NCI-H187 (cell line): Measurements from ENCODE around the gene CD2BP2.
"Not testable (repeated sequence)": the region's sequence is repeated elsewhere in the genome, so short reads cannot be mapped to it uniquely, and the experiment has no call there.

Source experiments
- DNase-seq, 2 experiments: peaks; one replicate each; lab custom pipeline; 2025; lab: John Stamatoyannopoulos, UW

CD2BP2 gene

DNA sequence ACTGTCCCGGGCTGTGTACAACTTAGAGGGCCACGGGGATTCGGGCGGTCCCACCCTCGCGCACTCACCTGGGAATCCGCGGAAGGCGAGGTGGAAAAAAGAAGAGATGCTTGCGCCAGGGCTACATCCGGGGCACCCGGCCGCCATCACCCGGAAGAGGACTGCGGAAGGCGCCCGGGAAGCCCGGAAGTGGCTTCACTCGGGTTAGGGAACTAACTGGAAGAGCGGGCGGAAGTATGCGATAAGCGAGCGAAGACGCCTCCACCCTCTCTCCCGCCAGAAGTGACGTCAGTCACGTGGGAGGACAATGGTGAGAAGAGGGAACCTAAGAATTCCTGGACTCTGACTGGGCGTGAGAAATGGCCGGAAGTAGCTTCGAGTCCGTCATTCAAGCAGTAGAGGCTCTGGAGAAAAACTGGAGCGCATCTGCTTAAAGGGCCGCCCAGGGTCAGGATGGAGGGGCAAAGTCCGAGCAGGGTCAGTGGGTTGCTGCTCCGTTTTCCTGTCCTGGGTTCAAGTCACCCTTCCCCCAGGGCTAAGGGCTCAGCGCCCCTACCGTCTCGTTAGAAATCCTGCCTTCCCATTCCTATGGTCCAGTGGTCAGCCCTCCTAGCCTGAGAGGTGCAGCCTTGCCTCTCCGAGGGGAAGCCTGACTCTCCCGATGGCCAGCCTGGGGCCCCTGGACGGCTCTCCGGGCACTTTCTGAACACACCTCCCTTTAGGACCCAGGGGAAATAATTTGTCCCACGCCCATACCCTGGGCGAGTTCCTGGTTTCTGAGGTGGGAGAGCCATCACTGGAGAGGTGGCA, at the start of gene CD2BP2:
Gene CD2BP2 (minus strand): TSS at position 165 of the 810 bp plus-strand sequence. CDS start 627 bp downstream, outside the sequence.
- peak; percentile 74 to 86 for DNase-seq

GRCh38 chr16:30401768-30402425, 46.8 kb upstream of the CD2BP2 start:
- DNase-seq: no peak

DNA sequence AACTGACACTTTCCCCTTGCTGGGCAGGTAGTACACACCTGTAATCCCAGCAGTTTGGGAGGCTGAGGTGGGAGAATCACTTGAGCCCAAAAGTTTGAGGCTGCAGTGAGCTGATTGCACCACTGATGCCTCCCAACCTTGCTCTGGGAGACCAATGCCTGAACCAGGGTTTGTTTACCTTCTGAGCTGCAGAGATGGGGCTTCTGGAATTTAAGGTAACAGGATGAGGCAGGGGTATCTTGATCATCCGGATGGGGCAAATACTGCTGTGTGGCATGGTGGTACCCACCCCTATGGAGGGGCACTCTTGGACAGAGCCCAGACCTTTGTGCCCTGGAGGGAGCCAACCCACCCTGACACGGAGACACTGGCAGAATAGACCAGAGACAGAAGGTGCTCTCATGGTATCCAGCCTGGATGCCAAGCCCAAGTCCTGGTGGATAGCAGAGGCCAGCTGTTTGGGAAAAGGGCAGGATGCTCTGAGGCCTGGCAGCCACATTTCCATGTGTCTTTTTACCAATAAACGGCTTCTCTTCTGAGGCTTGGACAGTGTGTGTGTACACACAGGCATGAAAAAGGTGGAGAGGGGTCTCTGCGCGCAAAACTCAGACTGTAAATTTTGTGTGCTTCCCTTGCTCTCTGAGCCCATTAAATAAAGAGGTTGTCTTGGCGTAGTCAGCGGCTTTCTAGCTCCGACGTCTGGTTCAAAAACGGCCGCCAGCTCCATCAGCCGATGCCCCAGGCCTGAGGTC, 44.5 kb upstream of the CD2BP2 start:
- no peak for DNase-seq

DNA sequence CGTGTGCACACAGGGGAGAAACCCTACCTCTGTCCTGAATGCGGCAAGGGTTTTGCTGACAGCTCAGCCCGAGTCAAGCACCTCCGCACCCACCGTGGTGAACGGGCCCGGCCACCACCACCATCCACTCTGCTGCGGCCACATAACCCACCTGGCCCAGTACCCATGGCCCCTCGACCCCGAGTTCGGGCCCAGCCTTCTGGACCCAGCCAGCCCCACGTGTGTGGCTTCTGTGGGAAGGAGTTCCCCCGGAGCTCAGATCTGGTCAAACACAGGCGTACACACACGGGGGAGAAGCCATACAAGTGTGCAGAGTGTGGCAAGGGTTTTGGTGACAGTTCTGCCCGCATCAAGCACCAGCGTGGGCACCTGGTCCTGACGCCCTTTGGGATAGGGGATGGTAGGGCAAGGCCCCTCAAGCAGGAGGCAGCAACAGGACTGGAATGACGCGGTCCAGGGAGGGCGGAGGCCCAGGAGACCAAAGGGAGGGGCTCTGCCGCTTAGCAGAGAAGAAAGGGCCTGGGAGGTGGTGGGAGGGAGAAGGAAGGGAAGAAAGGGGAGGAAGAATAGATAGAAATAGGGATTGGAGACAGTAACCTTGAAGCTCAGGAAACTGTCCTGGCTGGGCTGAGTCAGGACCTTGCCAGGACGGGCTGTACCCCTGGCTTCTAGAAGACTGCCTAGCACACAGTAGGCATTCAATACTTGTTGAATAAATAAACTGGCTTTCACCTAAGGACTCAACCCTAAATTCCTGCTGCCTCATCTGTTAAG, 43.7 kb upstream of the CD2BP2 start:
- no peak for DNase-seq

DNA sequence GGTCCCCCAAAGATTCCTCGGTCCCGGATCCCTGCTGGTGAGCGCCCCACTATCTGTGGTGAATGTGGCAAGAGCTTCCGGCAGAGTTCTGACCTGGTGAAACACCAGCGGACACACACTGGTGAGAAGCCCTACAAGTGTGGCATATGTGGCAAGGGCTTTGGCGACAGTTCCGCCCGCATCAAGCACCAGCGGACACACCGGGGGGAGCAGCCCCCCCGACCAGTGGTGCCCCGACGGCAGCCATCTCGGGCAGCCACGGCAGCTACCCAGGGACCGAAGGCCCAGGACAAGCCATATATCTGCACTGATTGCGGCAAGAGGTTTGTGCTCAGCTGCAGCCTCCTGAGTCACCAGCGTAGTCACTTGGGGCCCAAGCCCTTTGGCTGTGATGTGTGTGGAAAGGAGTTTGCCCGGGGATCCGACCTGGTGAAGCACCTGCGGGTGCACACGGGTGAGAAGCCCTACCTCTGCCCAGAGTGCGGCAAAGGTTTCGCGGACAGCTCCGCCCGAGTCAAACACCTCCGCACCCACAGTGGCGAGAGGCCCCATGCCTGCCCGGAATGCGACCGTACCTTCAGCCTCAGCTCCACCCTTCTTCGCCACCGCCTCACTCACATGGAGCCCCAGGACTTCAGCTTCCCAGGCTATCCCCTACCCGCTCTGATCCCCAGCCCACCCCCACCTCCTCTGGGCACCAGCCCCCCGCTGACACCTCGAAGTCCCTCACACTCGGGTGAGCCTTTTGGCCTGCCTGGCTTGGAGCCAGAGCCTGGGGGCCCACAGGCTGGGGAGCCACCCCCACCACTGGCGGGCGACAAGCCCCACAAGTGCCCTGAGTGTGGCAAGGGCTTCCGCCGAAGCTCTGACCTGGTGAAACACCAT, 42.9 kb upstream of the CD2BP2 start:
- DNase-seq: no peak

DNA sequence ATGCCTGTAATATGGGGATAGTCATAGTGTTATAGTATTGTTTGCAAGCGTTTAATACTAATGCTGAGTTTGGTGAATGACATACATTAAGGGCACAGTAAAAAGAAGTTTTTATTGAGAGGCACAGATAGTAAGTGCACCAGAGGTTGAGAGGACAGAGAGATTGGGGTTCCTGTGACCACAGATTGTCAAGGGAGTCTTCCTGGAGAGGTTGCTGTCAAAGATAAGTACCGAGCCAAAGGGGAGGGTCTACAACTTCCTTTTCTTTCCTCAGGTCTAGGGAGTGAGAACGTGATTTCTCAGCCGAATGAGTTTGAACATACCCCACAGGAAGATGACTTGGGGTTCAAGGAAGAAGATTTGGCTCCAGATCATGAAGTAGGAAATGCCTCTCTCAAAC, 41.9 kb upstream of the CD2BP2 start:
- DNase-seq: no peak

GRCh38 chr16:30396627-30397026, 41.5 kb upstream of the CD2BP2 start:
- not testable (repeated sequence) for DNase-seq

GRCh38 chr16:30395992-30396585, 41.0 kb upstream of the CD2BP2 start:
- no peak for DNase-seq

DNA sequence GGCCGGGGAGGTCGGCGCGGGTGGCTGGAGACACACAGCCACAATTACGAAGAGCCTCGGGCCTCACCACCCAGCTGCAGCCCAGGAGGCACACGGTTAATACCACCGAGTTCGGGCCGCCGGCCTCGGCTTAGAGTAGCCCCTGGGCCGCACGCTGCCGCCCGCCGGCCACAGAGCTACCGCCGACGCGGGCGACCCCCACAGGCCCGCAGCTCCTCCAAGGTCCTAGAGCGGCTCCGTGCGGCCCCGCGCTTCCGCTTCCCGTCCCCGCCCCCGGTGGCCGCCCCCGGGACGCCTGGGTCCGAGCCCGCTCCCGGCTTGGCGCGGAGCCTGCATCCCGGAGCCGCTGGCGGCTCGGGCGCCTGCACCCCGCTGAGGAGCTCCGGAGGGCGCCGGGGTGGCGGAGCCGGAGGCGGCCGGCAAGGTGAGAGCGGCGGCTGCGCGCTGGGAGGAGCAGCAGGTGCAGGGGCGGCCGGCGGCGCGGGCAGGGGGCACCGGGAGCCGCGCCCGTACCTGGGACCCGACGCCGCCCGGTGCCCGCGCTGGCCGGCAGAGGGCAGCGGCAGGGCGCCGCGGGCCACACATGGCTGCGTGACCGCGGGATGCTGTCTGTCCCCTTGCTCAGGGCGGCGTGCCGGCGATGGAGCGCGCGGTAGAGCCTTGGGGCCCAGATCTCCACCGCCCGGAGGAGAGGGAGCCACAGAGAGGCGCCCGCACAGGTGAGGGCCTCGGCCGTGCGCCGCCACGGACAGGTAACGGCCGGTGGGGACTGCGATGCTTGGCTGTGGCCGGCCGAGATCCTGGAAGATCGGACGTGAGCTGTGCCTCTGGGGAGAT, 40.3 kb upstream of the CD2BP2 start, which contains the start of gene ZNF48:
Gene ZNF48 (plus strand): TSS at position 266 of the 837 bp plus-strand sequence. CDS start 375 bp downstream, at position 641.
- peak; percentile 38 to 61 for DNase-seq

- no peak for DNase-seq
Observed at GRCh38 chr16:30394592-30395154, 39.6 kb upstream of the CD2BP2 start.

DNA sequence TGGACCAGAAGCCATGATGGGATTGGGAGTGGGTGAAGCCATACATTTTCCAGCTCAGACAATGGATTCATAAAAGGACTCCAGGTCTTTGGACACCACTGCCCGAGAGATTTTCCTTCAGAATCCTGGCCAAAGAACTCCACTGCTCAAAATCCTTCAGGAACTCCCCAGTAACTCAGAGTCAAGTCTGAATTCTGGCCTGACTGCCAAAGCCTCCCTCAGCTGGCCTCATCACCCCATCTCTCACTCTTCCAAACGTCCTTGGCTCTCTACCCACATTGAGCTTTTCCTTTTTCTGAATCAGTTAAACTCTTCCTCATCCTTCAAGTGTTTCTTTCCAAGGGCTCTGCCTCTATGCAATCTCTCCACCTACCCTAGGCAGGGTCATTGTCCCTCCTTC, 28.4 kb upstream of the CD2BP2 start:
- no peak for DNase-seq

DNA sequence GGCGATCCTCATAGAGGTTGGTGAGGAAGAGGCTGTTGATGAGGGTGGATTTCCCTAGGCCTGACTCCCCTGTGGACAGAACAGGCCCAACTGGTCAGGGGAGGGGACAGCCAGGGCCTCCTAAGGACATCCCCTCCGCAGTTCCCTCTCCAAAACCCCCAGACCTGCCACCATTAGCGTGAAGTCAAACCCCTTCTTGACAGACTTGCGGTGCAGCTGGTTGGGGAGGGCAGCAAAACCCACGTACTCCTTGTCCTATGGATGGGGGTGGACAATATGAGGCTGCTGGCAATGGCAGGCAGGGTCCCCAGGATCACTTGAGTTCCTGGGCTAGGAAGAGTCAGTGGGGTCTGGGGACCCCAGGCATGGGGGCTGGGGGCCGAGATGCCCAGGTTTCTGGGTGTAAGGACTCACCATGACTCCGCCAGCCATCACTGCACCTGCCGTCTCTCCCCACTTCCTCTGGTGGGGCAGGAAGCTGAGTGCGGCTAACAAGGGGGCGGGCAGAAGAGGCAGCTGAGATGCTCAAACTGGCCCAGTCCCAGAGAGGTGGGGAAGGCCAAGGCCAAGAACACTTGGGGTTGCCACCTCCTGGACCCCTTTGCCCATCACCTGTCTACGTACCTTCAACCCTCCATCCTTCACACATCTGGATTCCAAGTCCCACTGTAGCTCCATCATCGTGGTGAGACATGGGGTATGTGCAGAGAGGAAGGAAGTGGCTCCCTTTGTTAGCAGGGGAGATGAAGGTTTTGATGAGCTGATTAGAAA, 27.2 kb upstream of the CD2BP2 start, which contains the start of gene SEPTIN1:
Gene SEPTIN1 (minus strand): TSS at position 451 of the 771 bp plus-strand sequence. CDS start 19 bp downstream, at position 432.
- no peak for DNase-seq

DNA sequence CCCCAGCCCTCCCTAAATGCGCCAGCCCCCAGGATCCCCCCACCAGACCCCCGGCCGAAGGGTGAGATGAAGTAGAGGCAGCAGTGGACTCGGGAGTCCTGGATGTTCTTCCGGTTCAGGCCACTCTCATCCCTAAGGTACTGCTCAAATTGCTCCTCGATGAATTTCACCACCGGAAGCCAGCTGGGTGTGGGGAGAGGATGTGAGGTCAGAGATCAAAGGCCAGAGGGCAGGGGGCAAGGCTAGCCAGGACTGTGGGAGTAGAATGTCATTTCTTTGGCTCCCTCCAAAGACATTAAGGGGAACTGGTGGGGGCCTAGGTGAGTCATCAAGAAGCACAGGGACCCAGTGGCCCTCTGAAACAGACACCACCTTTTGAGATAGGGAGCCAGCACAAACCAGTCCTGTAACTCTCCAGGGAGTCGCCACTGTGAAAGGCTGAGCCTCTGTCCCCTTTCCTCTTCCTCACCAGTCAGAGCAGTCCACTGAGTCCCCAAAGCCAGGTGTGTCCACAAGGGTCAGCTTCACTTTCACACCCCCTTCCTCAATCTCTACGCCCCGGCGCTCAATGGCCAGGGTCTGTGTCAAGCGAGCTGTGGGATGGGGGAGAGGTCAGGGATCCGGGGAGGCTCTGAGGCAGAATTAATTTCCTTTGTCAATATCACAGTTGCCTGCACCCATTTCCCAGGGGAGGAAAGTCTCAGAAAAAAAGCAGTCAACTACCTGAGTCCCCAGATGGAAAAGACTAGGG, 26.4 kb upstream of the CD2BP2 start:
- no peak for DNase-seq

DNA sequence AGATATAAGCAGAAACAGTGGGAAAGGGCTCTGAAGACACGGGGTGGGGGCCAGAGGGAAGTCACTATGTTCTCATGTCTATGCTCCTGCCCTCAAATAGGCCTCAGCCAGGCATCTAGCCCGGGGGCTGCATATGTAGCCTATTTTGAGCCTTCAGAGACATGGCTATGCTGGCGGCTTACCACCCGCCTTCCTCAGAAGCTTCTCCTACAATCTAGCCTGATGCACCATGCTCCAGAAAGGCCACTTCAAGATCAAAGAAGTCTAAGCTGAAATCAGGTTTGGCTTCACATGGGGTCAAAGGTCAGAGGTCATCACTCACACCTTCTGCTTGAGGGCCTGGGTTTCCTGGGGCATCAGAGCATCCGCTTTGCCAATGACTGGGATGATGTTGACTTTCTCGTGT, 25.7 kb upstream of the CD2BP2 start:
- no peak for DNase-seq

DNA sequence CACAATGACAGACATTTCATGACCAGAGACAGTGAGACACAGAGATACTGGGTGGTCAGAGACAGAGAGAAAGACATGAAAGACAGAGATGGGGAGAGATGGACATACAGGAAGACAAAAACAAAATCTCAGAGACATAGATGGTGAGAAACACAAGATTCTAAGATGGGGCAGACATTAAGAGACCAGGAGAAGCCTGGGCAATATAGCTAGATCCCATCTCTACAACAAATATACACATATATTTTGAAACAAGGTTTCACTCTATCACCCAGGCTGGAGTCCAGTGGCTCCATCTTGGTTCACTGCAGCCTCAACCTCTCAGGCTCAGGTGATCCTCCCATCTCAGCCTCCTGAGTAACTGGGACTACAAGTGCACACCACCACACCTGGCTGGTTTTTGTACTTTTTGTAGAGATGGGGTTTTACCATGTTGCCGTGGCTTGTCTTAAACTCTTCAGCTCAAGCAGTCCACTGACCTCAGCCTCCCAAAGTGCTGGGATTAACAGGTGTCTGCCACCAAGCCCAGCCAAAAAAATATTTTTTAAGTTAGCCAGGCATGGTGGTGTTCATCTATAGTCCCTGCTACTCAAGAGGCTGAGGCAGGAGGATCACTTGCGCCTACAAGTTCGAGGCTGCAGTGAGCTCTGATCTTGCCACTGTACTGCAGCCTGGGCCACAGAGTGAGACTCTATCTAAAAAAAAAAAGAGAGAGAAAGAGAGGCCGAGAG, 25.1 kb upstream of the CD2BP2 start:
- DNase-seq: no peak

- no peak for DNase-seq
Observed at GRCh38 chr16:30379158-30379783, 24.2 kb upstream of the CD2BP2 start.
